Esophagus muscularis mucosa (tissue), 4 donors: ENCODE results near the gene ARRDC2. TPM values are rescaled to one million over a fixed set of nuclear protein-coding genes. Genes with fewer than 3 reads are reported as not detected.
"Not testable (repeated sequence)": the region's sequence is repeated elsewhere in the genome, so short reads cannot be mapped to it uniquely, and the experiment has no call there.

Experiments used
- DNase-seq: peaks from one replicate; pipeline ENCODE4 v3.0.0-alpha.2; 2017; ENCODE audit errors: extremely low spot score
- H3K27ac ChIP-seq, 4 donors: fragments of 200-600 bp; sonication (generic); replicated peaks in 1 of 4; 1 replicate in 3 of 4; 2 replicates in 1 of 4; pipeline ENCODE4 v1.5.1; 2016 to 2019; ENCODE audit warnings: mild to moderate bottlenecking in 1 of 4
- H3K27me3 ChIP-seq, 4 donors: fragments of 200-600 bp; sonication (generic); one replicate each; pipeline versions ENCODE4 v1.5.1 to v1.6.0; 2016 to 2019
- H3K36me3 ChIP-seq, 4 donors: fragments of 200-600 bp; sonication (generic); one replicate each; pipeline ENCODE4 v1.5.1; 2016 to 2019
- H3K4me1 ChIP-seq, 4 donors: fragments of 200-600 bp; sonication (generic); one replicate each; pipeline ENCODE4 v1.5.1; 2016 to 2019
- H3K4me3 ChIP-seq, 4 donors: fragments of 200-600 bp; sonication (generic); 1 replicate in 2 of 4; 2 replicates in 2 of 4; pipeline ENCODE4 v1.5.1; 2016 to 2019; ENCODE audit warnings: mild to moderate bottlenecking in 4 of 4, moderate library complexity in 1 of 4
- H3K9me3 ChIP-seq, 4 donors: fragments of 200-600 bp; sonication (generic); 1 replicate in 3 of 4; 2 replicates in 1 of 4; pipeline ENCODE4 v1.5.1; 2016 to 2019
- CTCF ChIP-seq, 3 experiments: fragments of 200-600 bp in 2 of 3; fragments of 450-650 bp in 1 of 3; sonication (generic) in 2 of 3; IDR thresholded peaks; one replicate each; pipeline ENCODE4 v1.5.1; 2017 to 2019; ENCODE audit warnings: antibody characterized with exemption in 3 of 3, mild to moderate bottlenecking in 2 of 3, moderate library complexity in 1 of 3
- EP300 ChIP-seq: sonication (generic); formaldehyde crosslinking; IDR thresholded peaks from one replicate; pipeline ENCODE4 v1.6.1; 2017; ENCODE audit warnings: antibody characterized with exemption
- POLR2A ChIP-seq: fragments of 450-650 bp; IDR thresholded peaks from one replicate; pipeline ENCODE4 v1.6.1; 2017; ENCODE audit warnings: antibody characterized with exemption, moderate library complexity, mild to moderate bottlenecking, low read depth
- POLR2AphosphoS5 ChIP-seq, 2 donors: sonication (generic); formaldehyde crosslinking; IDR thresholded peaks; one replicate each; pipeline ENCODE4 v1.6.1; 2017; ENCODE audit warnings: antibody characterized with exemption in 2 of 2
- WGBS: methylation state at CpG from one replicate; pipeline ENCODE4 v1.1.5; 2018; 5-methylcytosine and 5-hydroxymethylcytosine counted together
- intact Hi-C: fragments of 100-400 bp; cut with DNase I; formaldehyde crosslinking; loops from one replicate; pipeline ENCODE4 v1.15.1; 2023
- total RNA-seq, 4 donors: library from RNA; depleted of rRNA; stranded (reverse); fragments of >200 nt; gene quantifications; one replicate each; pipeline versions ENCODE4 v1.1.0 to v1.2.1, GENCODE V29; 2016

The ARRDC2 gene
- total RNA-seq, 4 donors from 2014 or later, result 30.6 to 69.2 (median 62.5) TPM

GRCh38 chr19:17977488-17977887 lies 30.5 kb upstream of the ARRDC2 start:
- Histone ChIP-seq H3K4me1 (no peaks in the 10 kb centered on the region), H3K4me3 (no peak overlapping the region), H3K27ac (no peak overlapping the region), H3K36me3 (no peaks in the 10 kb centered on the region), H3K9me3 (no peaks in the 10 kb centered on the region), H3K27me3 (peaks cover 0 to 11% (median 0%) of the 10 kb centered on the region in 4 donors)
- DNase-seq, result no peak
- no peak for TF ChIP-seq POLR2AphosphoS5 (IDR thresholded peaks at IDR 0.05)
- no peak for TF ChIP-seq CTCF (IDR thresholded peaks at IDR 0.05)
- no peak for TF ChIP-seq EP300
- TF ChIP-seq POLR2A, result no peak
- WGBS, result 85% methylated on average over 7 of the region's 7 CpGs
- intact Hi-C loops, result no loop called here

GRCh38 chr19:17981611-17982010 lies 26.4 kb upstream of the ARRDC2 start:
- WGBS, result 91% methylated on average over 28 of the region's 38 CpGs
- H3K9me3 ChIP-seq, result no peaks in the 10 kb centered on the region
- H3K27ac ChIP-seq, result no peak overlapping the region
- H3K4me3 ChIP-seq, result no peak overlapping the region
- peaks cover 0 to 40% (median 0%) of the 10 kb centered on the region in 4 donors for H3K27me3 ChIP-seq
- TF ChIP-seq POLR2A (no peak), EP300 (no peak), CTCF (IDR thresholded peaks at IDR 0.05) (no peak), POLR2AphosphoS5 (IDR thresholded peaks at IDR 0.05) (no peak)
- no peak for DNase-seq
- H3K36me3 ChIP-seq, result no peaks in the 10 kb centered on the region
- intact Hi-C loops, result no loop called here
- no peaks in the 10 kb centered on the region for H3K4me1 ChIP-seq

GRCh38 chr19:17982430-17982829 lies 25.5 kb upstream of the ARRDC2 start:
- intact Hi-C loops, result no loop called here
- H3K4me3 ChIP-seq, result no peak overlapping the region
- no peaks in the 10 kb centered on the region for H3K36me3 ChIP-seq
- no peaks in the 10 kb centered on the region for H3K4me1 ChIP-seq
- H3K9me3 ChIP-seq, result no peaks in the 10 kb centered on the region
- H3K27me3 ChIP-seq, result peaks cover 0 to 40% (median 0%) of the 10 kb centered on the region in 4 donors
- DNase-seq, result no peak
- TF ChIP-seq CTCF (IDR thresholded peaks at IDR 0.05) (no peak), POLR2A (no peak), EP300 (no peak), POLR2AphosphoS5 (IDR thresholded peaks at IDR 0.05) (no peak)
- WGBS, result 84% methylated on average over 22 of the region's 22 CpGs
- H3K27ac ChIP-seq, result no peak overlapping the region

GRCh38 chr19:17985037-17985818 lies 22.7 kb upstream of the ARRDC2 start:
- Histone ChIP-seq H3K36me3 (no peaks in the 10 kb centered on the region), H3K4me1 (no peaks in the 10 kb centered on the region), H3K4me3 (no peak overlapping the region), H3K27me3 (peaks cover 0 to 40% (median 0%) of the 10 kb centered on the region in 4 donors), H3K27ac (no peak overlapping the region), H3K9me3 (no peaks in the 10 kb centered on the region)
- TF ChIP-seq POLR2A (no peak), CTCF (IDR thresholded peaks at IDR 0.05) (no peak), EP300 (no peak), POLR2AphosphoS5 (IDR thresholded peaks at IDR 0.05) (no peak)
- no peak for DNase-seq
- intact Hi-C loops, result no loop called here
- WGBS, result 71% methylated on average over 12 of the region's 17 CpGs

GRCh38 chr19:17986569-17986968 lies 21.4 kb upstream of the ARRDC2 start:
- H3K27ac ChIP-seq, H3K9me3 ChIP-seq, DNase-seq, H3K4me1 ChIP-seq, H3K4me3 ChIP-seq, intact Hi-C loops, H3K36me3 ChIP-seq: not testable (repeated sequence)
- 81% methylated on average over 8 of the region's 8 CpGs for WGBS
- peaks cover 0 to 38% (median 0%) of the 10 kb centered on the region in 4 donors for H3K27me3 ChIP-seq
